GM23248 (cell line): ENCODE data around the gene KRT13.

Experiments used
- EZH2 ChIP-seq: fragments of 200-600 bp; sonication (generic); IDR thresholded peaks from 2 replicates; pipeline ENCODE4 v1.6.1; 2018; ENCODE audit warnings: antibody characterized with exemption, mild to moderate bottlenecking; ENCODE audit not compliant: insufficient read depth, poor library complexity, severe bottlenecking
- EZH2phosphoT487 ChIP-seq: fragments of 200-600 bp; sonication (generic); IDR thresholded peaks from 2 replicates; pipeline ENCODE4 v1.6.1; 2018; ENCODE audit warnings: antibody characterized with exemption, moderate library complexity, mild to moderate bottlenecking, low read depth; ENCODE audit not compliant: insufficient read depth

DNA sequence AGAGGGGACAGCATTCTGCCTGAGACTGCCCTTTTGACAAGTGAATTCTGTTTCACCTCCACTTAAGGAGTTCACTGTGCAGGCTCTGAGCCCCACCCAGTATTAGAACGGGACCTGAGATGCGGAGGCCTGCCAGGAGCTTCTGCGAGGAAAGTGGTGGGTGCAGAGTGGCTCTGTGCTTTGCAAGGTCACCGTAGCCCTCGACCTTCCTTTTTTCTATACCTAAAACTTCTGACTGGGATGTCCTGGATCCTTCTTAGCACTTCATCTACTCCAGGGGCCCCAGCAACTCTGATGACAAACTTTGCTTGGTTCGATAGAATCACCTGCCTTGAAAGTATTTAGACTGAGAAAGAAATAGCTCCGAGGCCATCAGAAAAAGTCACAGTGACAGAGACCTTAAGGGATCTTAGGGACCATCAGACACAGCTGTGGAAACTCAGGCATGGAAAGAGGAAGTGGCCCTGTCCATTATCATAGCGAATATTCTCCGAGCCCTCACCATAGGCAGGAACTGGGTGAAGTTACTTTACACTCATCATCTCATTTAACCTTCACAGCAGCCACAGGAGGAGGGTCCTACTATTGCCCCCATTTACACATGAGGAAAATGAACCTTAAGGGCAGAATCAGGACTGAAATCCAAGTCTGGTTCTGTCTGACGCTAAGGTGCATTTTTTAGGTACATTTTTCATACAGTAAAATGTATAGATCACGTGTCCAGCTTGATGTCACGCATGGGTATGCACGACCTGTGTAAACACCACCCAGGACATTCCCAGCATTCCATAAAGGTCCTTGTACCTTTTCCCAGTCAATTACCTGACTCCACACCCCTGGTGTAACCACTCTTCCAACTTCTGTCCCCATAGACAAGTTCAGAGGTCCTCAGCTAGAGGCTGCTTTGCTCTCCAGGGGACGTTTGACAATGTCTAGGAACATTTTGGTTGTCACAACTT, 676 bp upstream of the KRT13 start:
- no peak for TF ChIP-seq EZH2
- no peak for TF ChIP-seq EZH2phosphoT487
